ENCODE measurements around the gene TSHB.

- TF ChIP-seq POLR2A (IDR thresholded peaks at IDR 0.05) = no peak
- TF ChIP-seq POLR2AphosphoS5 (IDR thresholded peaks at IDR 0.05) = no peak
- TF ChIP-seq, protein P1, sequence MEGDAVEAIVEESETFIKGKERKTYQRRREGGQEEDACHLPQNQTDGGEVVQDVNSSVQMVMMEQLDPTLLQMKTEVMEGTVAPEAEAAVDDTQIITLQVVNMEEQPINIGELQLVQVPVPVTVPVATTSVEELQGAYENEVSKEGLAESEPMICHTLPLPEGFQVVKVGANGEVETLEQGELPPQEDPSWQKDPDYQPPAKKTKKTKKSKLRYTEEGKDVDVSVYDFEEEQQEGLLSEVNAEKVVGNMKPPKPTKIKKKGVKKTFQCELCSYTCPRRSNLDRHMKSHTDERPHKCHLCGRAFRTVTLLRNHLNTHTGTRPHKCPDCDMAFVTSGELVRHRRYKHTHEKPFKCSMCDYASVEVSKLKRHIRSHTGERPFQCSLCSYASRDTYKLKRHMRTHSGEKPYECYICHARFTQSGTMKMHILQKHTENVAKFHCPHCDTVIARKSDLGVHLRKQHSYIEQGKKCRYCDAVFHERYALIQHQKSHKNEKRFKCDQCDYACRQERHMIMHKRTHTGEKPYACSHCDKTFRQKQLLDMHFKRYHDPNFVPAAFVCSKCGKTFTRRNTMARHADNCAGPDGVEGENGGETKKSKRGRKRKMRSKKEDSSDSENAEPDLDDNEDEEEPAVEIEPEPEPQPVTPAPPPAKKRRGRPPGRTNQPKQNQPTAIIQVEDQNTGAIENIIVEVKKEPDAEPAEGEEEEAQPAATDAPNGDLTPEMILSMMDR (IDR thresholded peaks at IDR 0.05) = no peak
These were observed 17.1 kb downstream of the TSHB start for GRCh38 chr1:115046751-115047150.
